GM11168 (cell line): Measurements from ENCODE around the gene CST6.
"Not testable (repeated sequence)": the region's sequence is repeated elsewhere in the genome, so short reads cannot be mapped to it uniquely, and the experiment has no call there.

ENCODE experiments used
- in situ Hi-C: fragments of 300-500 bp; cut with MboI; formaldehyde crosslinking; loops from one replicate; pipeline ENCODE4 v1.12.0; 2022; ENCODE audit warnings: low sequenced_read_pairs; ENCODE audit not compliant: unreplicated experiment

Gene CST6

DNA sequence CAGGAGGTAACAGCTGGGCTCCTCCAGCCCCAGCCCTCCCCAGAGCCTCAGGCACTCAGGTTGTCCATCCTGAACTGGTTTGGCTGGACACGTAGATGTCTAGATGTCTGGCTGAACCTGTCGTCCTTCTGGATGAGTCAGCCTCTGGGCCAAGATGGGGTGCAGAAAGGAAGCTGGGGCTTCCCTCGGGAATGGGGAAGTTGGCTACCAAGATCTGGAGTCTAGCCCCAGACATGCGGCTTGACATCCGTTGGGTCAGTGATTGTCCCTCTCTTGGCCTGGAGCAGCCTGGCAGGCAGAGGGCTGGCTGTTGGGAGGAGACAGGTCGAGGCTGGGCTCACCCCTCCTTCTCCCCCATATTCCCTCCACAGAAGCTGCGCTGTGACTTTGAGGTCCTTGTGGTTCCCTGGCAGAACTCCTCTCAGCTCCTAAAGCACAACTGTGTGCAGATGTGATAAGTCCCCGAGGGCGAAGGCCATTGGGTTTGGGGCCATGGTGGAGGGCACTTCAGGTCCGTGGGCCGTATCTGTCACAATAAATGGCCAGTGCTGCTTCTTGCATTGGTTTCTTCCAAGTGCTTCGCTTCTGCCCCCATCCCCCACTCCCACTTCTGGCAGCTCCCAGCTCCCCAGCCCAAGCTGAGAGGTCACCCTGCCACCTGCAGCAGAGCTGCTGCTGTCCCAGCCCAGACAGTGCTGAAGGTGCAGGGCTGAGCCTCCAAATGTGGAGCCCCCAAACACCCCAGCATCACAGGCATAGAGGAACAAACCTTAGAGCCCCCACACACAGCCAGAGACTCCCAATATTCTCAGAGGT lies 1.3 kb downstream of the CST6 start:
- in situ Hi-C loops: no loop called here

DNA sequence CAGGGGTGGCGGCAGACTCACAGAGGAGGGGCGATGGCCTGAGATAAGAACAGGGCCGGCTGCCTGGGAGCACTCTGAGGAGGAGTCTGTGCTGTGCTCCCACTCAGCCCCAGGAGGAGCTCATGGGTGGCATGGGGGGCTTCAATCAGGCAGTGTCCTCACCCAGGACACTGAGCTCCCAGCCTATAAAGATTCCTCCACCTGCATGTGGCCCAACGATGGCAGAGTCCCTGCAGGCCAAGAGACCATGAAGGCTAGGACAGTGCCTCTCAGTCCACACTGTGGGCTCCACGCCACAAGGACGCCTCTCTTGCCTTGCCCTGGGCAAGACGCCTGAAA lies 1.9 kb downstream of the CST6 start:
- in situ Hi-C loops: no loop called here

DNA sequence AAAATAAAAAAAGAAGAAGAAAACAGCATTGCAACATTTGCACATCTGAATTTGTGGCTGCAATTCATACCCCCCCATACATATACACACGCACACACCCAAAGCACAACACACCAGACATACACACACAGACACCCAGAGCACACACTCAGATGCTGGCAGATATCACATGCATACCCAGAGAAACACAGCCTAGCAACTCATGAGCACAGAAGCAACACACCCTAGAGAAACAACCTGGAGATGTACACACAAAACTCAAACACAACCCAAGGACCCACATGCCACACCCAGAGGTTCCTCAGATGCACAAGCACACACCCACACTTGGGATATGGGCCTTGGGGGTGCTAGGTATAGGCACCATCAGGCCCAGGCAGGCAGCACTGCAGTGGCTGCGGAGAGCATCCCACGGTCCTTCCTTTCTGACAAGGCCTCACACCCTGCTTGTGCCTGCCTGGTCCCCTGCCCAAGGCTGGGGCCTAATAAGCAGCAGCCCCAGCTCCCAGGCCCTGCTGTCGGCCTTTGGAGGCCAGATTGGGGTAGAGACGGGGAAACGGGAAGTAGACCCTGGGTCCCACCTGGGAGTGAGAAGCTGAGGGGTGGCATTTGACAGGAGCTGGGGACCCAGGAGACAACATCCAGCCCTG lies 3.1 kb downstream of the CST6 start:
- in situ Hi-C loops: no loop called here

- in situ Hi-C loops: no loop called here
Measured at GRCh38 chr11:66015454-66015881, 3.7 kb downstream of the CST6 start.

- in situ Hi-C loops: no loop called here
Measured at GRCh38 chr11:66015936-66016792, 4.4 kb downstream of the CST6 start.

GRCh38 chr11:66016793-66017177 lies 5.0 kb downstream of the CST6 start:
- in situ Hi-C loops: no loop called here

GRCh38 chr11:66017321-66017720 lies 5.5 kb downstream of the CST6 start:
- in situ Hi-C loops: no loop called here

GRCh38 chr11:66020212-66020611 lies 8.4 kb downstream of the CST6 start:
- in situ Hi-C loops: no loop called here

GRCh38 chr11:66020618-66021357 lies 9.0 kb downstream of the CST6 start:
- in situ Hi-C loops: no loop called here

DNA sequence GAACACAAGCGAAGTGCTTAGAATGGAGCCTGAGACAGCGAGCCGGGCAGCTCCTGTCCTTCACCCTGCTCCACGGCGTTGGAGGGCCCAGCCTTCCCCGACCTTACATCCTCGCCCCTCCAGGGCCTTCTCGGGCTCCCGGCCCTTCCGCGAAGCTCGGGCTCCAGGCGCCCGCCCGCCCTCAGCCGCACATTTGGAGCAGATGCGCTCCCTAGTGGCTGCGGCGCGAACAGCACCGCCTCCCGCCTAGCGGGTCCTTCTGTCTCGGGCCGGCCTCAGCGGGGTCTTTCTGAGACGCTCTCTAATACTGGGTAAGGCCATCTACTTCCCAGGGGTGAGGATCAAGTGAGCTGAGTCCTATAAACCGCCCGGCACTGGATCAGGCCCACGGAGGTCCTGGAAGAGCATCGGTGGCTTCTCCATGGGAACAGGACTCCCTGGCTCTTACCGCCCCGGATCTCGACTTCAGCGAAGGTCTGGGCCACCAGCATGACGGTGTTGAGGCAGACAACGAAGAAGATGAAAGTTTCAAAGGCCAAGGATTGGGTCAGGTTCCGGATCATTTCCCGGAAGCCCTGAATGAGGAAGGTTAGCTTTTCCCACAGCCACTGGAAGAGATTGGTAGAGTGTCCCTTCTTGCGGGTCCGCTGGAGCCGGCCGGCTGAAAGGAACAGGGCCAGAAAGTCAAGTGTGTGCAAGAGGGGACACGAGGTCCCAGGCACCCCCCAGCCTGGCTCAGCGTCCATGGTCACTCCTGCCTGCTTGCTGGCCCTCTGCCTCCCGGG lies 10.8 kb downstream of the CST6 start:
- in situ Hi-C loops: no loop called here

DNA sequence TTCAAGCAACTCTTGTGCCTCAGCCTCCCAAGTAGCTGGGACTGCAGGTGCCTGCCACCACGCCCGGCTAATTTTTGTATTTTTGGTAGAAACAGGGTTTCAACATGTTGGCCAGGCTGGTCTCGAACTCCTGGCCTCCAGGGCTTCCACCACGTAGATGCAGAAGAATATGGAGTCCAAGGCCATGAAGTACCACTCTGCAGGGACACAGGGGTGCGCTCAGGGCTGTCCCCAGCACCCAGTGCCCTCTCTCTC lies 11.3 kb downstream of the CST6 start:
- in situ Hi-C loops: not testable (repeated sequence)

- in situ Hi-C loops: no loop called here
Measured at GRCh38 chr11:66026017-66026529, 14.3 kb downstream of the CST6 start, which contains the start of gene CATSPER1. Gene CATSPER1, minus strand, starts transcription at chr11:66026479. Its CDS starts 100 bp downstream, at chr11:66026379.

DNA sequence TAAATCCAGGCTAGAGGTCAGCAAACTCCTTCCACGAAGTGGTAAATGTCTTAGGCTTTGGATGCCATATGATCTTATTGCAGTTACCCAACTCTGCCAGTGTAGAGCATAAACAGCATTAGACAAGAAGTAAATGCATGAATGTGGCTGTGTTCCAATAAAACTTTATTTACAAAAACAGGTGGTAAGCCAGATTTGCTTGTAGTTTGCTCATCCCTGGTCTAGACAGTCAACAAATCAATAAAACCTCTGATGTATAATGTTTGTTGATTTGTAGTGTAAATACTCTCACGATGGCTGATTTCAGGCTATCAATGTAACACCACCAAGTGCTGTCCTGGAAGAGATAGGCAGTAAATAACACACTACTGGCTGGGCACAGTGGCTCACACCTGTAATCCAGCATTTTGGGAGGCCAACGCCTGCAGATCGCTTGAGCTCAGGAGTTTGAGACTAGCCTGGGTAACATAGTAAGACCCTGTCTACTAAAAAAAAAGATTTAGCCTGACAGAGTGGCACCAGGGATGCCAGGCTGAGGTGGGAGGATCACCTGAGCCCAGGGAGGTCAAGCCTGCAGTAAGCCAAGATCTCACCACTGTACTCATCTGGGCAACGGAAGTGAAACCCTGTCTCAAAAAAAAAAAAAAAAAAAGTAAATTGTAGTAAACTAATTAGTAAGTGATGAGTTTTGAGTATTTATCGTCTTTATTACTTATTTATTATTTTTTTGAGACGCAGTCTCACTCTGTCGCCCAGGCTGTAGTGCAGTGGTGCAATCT lies 21.3 kb downstream of the CST6 start:
- in situ Hi-C loops: no loop called here

GRCh38 chr11:66035653-66036333 lies 24.0 kb downstream of the CST6 start:
- in situ Hi-C loops: no loop called here

- in situ Hi-C loops: no loop called here
Measured at GRCh38 chr11:66036334-66036710, 24.5 kb downstream of the CST6 start.

GRCh38 chr11:66037327-66037726 lies 25.5 kb downstream of the CST6 start:
- in situ Hi-C loops: no loop called here

DNA sequence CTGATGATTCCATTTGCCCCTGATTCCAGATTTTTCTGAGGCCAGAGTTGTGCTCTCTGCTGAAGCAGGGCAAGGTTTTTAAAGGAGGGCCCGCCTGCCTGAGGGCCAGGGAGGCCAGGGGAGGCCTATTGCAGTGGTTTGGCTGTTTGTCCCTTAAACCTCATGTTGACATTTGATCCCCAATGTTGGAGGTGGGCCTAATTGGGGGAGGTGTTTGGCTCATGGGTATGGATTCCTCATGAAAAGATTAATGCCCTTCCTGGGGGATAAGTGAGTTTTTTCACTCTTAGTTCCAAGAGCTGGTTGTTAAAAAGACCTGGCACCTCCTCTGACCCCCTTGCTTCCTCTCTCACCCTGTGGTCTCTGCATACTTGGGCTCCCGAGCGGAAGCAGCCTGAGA lies 28.0 kb downstream of the CST6 start:
- in situ Hi-C loops: no loop called here

DNA sequence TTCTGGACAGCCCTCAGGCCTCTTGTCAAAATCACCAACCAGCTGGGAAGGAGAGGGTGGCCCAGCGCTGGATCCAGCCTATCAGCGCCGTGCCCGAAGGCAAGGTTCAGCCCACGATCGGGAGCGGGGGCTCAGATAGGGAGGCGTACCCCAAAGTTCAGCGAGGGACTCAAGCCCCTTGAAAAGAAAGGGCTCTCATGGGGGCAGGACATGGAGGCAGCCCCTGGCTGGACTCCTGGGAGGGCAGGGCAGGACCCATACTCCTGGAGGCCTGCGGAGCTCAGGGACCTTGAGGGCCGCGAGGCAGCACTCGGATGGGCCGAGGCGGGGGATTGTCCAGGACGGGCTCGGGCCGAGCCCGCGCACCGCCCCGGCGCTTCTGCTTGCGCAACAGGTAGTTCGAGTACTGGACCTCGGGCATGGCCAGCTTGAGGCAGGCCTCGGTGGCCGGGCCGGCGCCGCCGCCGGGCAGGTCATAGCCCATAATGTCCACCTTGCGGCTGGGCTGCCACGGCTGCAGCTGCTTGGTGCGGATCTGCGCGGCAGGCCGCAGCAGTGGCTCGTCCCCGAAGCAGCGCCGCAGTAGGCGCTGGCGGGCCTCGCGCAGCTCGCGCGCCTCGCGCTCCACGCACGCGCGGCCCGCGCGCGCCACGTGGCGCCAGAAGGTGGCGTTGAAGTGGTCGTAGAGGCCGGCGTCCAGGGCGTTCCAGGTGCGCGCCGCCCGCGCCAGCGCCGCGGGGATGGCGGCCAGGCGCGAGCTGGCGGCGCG lies 30.6 kb downstream of the CST6 start:
- in situ Hi-C loops: no loop called here
